HepG2 (cell line): ENCODE results near the gene KANSL3. TPM values are rescaled to one million over a fixed set of nuclear protein-coding genes. Genes with fewer than 3 reads are reported as not detected.

Experiments
- ARNTL ChIP-seq: sonication (generic); formaldehyde crosslinking; IDR thresholded peaks from 2 replicates; pipeline ENCODE4 v1.4.0; 2020; ENCODE audit warnings: mild to moderate bottlenecking, missing genetic modification reagents
- CTCF ChIP-seq: sonication (generic); formaldehyde crosslinking; IDR thresholded peaks from 2 replicates; pipeline ENCODE4 v1.5.0; 2020; ENCODE audit warnings: mild to moderate bottlenecking, missing genetic modification reagents, moderate library complexity
- ESRRA ChIP-seq: sonication (generic); formaldehyde crosslinking; IDR thresholded peaks from 2 replicates; pipeline ENCODE4 v1.5.1; 2020; ENCODE audit warnings: mild to moderate bottlenecking, low read depth, missing genetic modification reagents
- ETV5 ChIP-seq: IDR thresholded peaks from 2 replicates; pipeline ENCODE4 v1.6.1; 2018; ENCODE audit warnings: missing biosample characterization, missing genetic modification reagents, inconsistent platforms, borderline replicate concordance
- FOXK2 ChIP-seq: fragments of 450-650 bp; IDR thresholded peaks from 2 replicates; pipeline ENCODE4 v1.6.1; 2016
- GZF1 ChIP-seq: sonication (generic); formaldehyde crosslinking; IDR thresholded peaks from 2 replicates; pipeline ENCODE4 v1.5.1; 2020; ENCODE audit warnings: mild to moderate bottlenecking, missing genetic modification reagents
- HNRNPL ChIP-seq: fragments of 200-400 bp; formaldehyde crosslinking; IDR thresholded peaks from 2 replicates; pipeline ENCODE4 v1.6.1; 2017; ENCODE audit warnings: mild to moderate bottlenecking, low read depth, low read length
- IRF2 ChIP-seq: IDR thresholded peaks from 2 replicates; pipeline ENCODE4 v1.6.1; 2018; ENCODE audit warnings: missing genetic modification reagents, missing compliant biosample characterization
- MLX ChIP-seq: IDR thresholded peaks from 2 replicates; pipeline ENCODE4 v1.6.1; 2016
- NFYC ChIP-seq: IDR thresholded peaks from 2 replicates; pipeline ENCODE4 v1.6.1; 2016; ENCODE audit warnings: missing genetic modification reagents, missing compliant biosample characterization
- POGK ChIP-seq: sonication (generic); formaldehyde crosslinking; conservative IDR thresholded peaks from 2 replicates; pipeline ENCODE4 v1.8.0; 2022; ENCODE audit warnings: mild to moderate bottlenecking, moderate library complexity, missing genetic modification reagents
- RELA ChIP-seq: sonication (generic); formaldehyde crosslinking; IDR thresholded peaks from 2 replicates; pipeline ENCODE4 v1.4.0; 2020; ENCODE audit warnings: missing genetic modification reagents
- SMYD3 ChIP-seq: sonication (generic); formaldehyde crosslinking; IDR thresholded peaks from 2 replicates; pipeline ENCODE4 v1.8.1; 2023; ENCODE audit warnings: mild to moderate bottlenecking, missing genetic modification reagents
- ZMYM3 ChIP-seq: sonication (generic); formaldehyde crosslinking; IDR thresholded peaks from 2 replicates; pipeline ENCODE4 v1.5.1; 2020; ENCODE audit warnings: mild to moderate bottlenecking, missing genetic modification reagents
- ZNF775 ChIP-seq: sonication (generic); formaldehyde crosslinking; IDR thresholded peaks from 2 replicates; pipeline ENCODE4 v1.4.0; 2020; ENCODE audit warnings: missing genetic modification reagents, mild to moderate bottlenecking, moderate library complexity, borderline replicate concordance
- ZSCAN9 ChIP-seq: IDR thresholded peaks from 2 replicates; pipeline ENCODE4 v1.6.1; 2016; ENCODE audit warnings: borderline replicate concordance
- ZZZ3 ChIP-seq: sonication (generic); formaldehyde crosslinking; IDR thresholded peaks from 2 replicates; pipeline ENCODE4 v1.4.0; 2020; ENCODE audit warnings: missing genetic modification reagents, mild to moderate bottlenecking, borderline replicate concordance
- polyA plus RNA-seq, 8 experiments: library from polyadenylated mRNA; depleted of rRNA in 3 of 8; stranded (reverse) in 7 of 8; unstranded in 1 of 8; fragments of >200 nt; fragmentation: Illumina TruSeq in 4 of 8; extraction: Trizol in 4 of 8; gene quantifications; 2 replicates each; pipeline versions ENCODE4 v1.2.1 to v1.2.3, GENCODE V29; 2011 to 2016; ENCODE audit warnings: low read depth in 4 of 8, missing spikeins in 1 of 8, mixed read lengths in 1 of 8; ENCODE audit not compliant: insufficient read depth in 1 of 8
- total RNA-seq, 5 experiments: library from RNA; depleted of rRNA; stranded (reverse); fragments of >200 nt; fragmentation: Illumina TruSeq; extraction: Trizol; gene quantifications; 2 replicates each; pipeline ENCODE4 v1.2.3, GENCODE V29; 2016; ENCODE audit warnings: low read depth in 1 of 5
- TF ChIP-seq, protein P1 (sequence below): sonication (generic); formaldehyde crosslinking; conservative IDR thresholded peaks from 2 replicates; pipeline ENCODE4 v1.8.0; 2022; ENCODE audit warnings: low read depth, missing genetic modification reagents
- TF ChIP-seq, protein P2 (sequence below): sonication (generic); formaldehyde crosslinking; IDR thresholded peaks from 2 replicates; pipeline ENCODE4 v1.5.1; 2020; ENCODE audit warnings: mild to moderate bottlenecking, missing genetic modification reagents, moderate library complexity

Gene KANSL3
- total and polyA plus RNA-seq, 2 of the 13 experiments (the other 11 are each of a cell fraction or from before 2014, with no cell fraction given), result 20.8 to 37.3 TPM

- TF ChIP-seq, protein P1, sequence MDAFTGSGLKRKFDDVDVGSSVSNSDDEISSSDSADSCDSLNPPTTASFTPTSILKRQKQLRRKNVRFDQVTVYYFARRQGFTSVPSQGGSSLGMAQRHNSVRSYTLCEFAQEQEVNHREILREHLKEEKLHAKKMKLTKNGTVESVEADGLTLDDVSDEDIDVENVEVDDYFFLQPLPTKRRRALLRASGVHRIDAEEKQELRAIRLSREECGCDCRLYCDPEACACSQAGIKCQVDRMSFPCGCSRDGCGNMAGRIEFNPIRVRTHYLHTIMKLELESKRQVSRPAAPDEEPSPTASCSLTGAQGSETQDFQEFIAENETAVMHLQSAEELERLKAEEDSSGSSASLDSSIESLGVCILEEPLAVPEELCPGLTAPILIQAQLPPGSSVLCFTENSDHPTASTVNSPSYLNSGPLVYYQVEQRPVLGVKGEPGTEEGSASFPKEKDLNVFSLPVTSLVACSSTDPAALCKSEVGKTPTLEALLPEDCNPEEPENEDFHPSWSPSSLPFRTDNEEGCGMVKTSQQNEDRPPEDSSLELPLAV (CRISPR knock-in tag), result 0 out of 2 replicates have a peak, but pooled peaks have one; percentile 64
- TF ChIP-seq MLX (CRISPR knock-in tag) (peak; percentile 85), ESRRA (peak; percentile 82), GZF1 (CRISPR knock-in tag) (peak; percentile 94; the same call in 1 of the 2 replicates), ZZZ3 (CRISPR knock-in tag) (no peak), ZNF775 (no peak), ETV5 (CRISPR knock-in tag) (peak; percentile 99), NFYC (CRISPR knock-in tag) (peak; percentile 59), RELA (CRISPR knock-in tag) (peak; percentile 81; the same call in 1 of the 2 replicates), ZMYM3 (CRISPR knock-in tag) (peak; percentile 99), SMYD3 (CRISPR knock-in tag) (peak; percentile 99), FOXK2 (peak; percentile 70; the same call in 1 of the 2 replicates), IRF2 (CRISPR knock-in tag) (peak; percentile 99), ZSCAN9 (CRISPR knock-in tag) (peak; percentile 99), ARNTL (CRISPR knock-in tag) (peak; percentile 73; the same call in 1 of the 2 replicates), POGK (CRISPR knock-in tag) (peak; percentile 99), CTCF (CRISPR knock-in tag) (peak; percentile 45), HNRNPL (peak; percentile 77; the same call in 1 of the 2 replicates)
- TF ChIP-seq, protein P2, sequence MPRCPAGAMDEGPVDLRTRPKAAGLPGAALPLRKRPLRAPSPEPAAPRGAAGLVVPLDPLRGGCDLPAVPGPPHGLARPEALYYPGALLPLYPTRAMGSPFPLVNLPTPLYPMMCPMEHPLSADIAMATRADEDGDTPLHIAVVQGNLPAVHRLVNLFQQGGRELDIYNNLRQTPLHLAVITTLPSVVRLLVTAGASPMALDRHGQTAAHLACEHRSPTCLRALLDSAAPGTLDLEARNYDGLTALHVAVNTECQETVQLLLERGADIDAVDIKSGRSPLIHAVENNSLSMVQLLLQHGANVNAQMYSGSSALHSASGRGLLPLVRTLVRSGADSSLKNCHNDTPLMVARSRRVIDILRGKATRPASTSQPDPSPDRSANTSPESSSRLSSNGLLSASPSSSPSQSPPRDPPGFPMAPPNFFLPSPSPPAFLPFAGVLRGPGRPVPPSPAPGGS, result peak; percentile 97
Observed at GRCh38 chr2:96638144-96639121, at the start of gene KANSL3 (continued).
